Common myeloid progenitor, CD34-positive (primary cell): ENCODE results near the gene DNAJC17.
A peak's percentile ranks its signal among the peaks of the same experiment; 100 is the strongest.

Experiments
- CTCF ChIA-PET: fragments of 350-600 bp; sonication (Branson Sonifier 250); formaldehyde crosslinking; loops from one replicate; lab custom pipeline; 2021; ENCODE audit warnings: antibody characterized with exemption; lab: Charles Lee
- POLR2A ChIA-PET: fragments of 350-600 bp; sonication (Branson Sonifier 250); formaldehyde crosslinking; loops from one replicate; lab custom pipeline; 2021; ENCODE audit warnings: antibody characterized with exemption; lab: Charles Lee
- DNase-seq, 3 donors: peaks; one replicate each; pipeline versions ENCODE4 v3.0.0 to v3.0.0-alpha.2; 2013
- H3K27ac ChIP-seq, 2 experiments: 1 replicate in 1 of 2; 2 replicates in 1 of 2; pipeline ENCODE4 v1.7.0; 2013; ENCODE audit warnings: inconsistent platforms in 2 of 2, low read length in 2 of 2, mild to moderate bottlenecking in 2 of 2, low read depth in 1 of 2, moderate library complexity in 1 of 2; ENCODE audit not compliant: severe bottlenecking in 2 of 2, insufficient read depth in 1 of 2, poor library complexity in 1 of 2
- H3K27me3 ChIP-seq, 5 experiments: replicated peaks in 2 of 5; 1 replicate in 3 of 5; 2 replicates in 2 of 5; pipeline versions ENCODE4 v1.6.1 to v1.7.0; 2013; ENCODE audit warnings: low read length in 4 of 5, mild to moderate bottlenecking in 2 of 5, moderate library complexity in 2 of 5, inconsistent platforms in 1 of 5; ENCODE audit not compliant: insufficient read depth in 5 of 5, control insufficient read depth in 4 of 5
- H3K36me3 ChIP-seq, 4 experiments: 1 replicate in 2 of 4; 2 replicates in 2 of 4; pipeline versions ENCODE4 v1.6.1 to v1.7.0; 2013; ENCODE audit warnings: low read length in 3 of 4, control low read depth in 1 of 4, mild to moderate bottlenecking in 1 of 4; ENCODE audit not compliant: control insufficient read depth in 4 of 4, insufficient read depth in 4 of 4
- H3K4me1 ChIP-seq, 4 experiments: 1 replicate in 3 of 4; 2 replicates in 1 of 4; pipeline versions ENCODE4 v1.6.1 to v1.7.1; 2013; ENCODE audit warnings: low read length in 3 of 4, mild to moderate bottlenecking in 3 of 4, control low read depth in 1 of 4, inconsistent platforms in 1 of 4, moderate library complexity in 1 of 4; ENCODE audit not compliant: control insufficient read depth in 4 of 4, insufficient read depth in 4 of 4; ENCODE audit errors: control extremely low read depth in 1 of 4
- H3K4me3 ChIP-seq, 7 experiments: 1 replicate in 4 of 7; 2 replicates in 3 of 7; pipeline versions ENCODE4 v1.5.1 to v1.7.0; 2013; ENCODE audit warnings: mild to moderate bottlenecking in 7 of 7, low read length in 6 of 7, moderate library complexity in 6 of 7, inconsistent platforms in 2 of 7, low read depth in 2 of 7, control low read depth in 1 of 7; ENCODE audit not compliant: insufficient read depth in 4 of 7, control insufficient read depth in 1 of 7; ENCODE audit errors: extremely low read depth in 1 of 7
- H3K9me3 ChIP-seq, 5 experiments: 1 replicate in 4 of 5; 2 replicates in 1 of 5; pipeline versions ENCODE4 v1.6.1 to v1.7.1; 2013; ENCODE audit warnings: low read length in 4 of 5, mild to moderate bottlenecking in 2 of 5, inconsistent platforms in 1 of 5, low read depth in 1 of 5, moderate library complexity in 1 of 5; ENCODE audit not compliant: control insufficient read depth in 4 of 5, insufficient read depth in 2 of 5; ENCODE audit errors: control extremely low read depth in 1 of 5
- WGBS: methylation state at CpG from one replicate; pipeline ENCODE4 v1.1.5; 2013; ENCODE audit not compliant: insufficient coverage; 5-methylcytosine and 5-hydroxymethylcytosine counted together

DNAJC17 gene

GRCh38 chr15:40766194-40766815 lies 41.0 kb downstream of the DNAJC17 start:
- Histone ChIP-seq H3K36me3 (peaks cover 0 to 31% (median 11%) of the 10 kb centered on the region in 4 experiments), H3K27me3 (no peaks in the 10 kb centered on the region), H3K4me1 (peaks cover 5 to 82% (median 71%) of the 10 kb centered on the region in 4 experiments), H3K9me3 (no peaks in the 10 kb centered on the region), H3K27ac (no peak overlapping the region), H3K4me3 (no peak overlapping the region)
- WGBS = 94% methylated on average over 7 of the region's 7 CpGs
- CTCF ChIA-PET = interaction anchor here (1.4 to 14.6 kb wide), 4 partner anchors 16 to 71 kb away, joined by 4 to 123 read pairs (median 8); partner anchors contain the start of gene RAD51
- POLR2A ChIA-PET = no interaction called here
- DNase-seq = no peak

- peak overlapping the region in 6 of 7 experiments; percentile 30 to 81 (median 69) for H3K4me3 ChIP-seq
- H3K4me1 ChIP-seq = peaks cover 5 to 72% (median 55%) of the 10 kb centered on the region in 4 experiments
Measured at GRCh38 chr15:40764629-40765103, 42.6 kb downstream of the DNAJC17 start.

GRCh38 chr15:40763801-40764628 lies 43.3 kb downstream of the DNAJC17 start, which contains the start of gene GCHFR:
GCHFR (plus strand) TSS chr15:40764068; CDS start chr15:40764181, 113 bp downstream.
- Histone ChIP-seq H3K27ac (peak within 1 kb of the TSS in 1 of 2 experiments; percentile 57), H3K9me3 (no peaks in the 10 kb centered on the region), H3K4me1 (peaks cover 5 to 65% (median 48%) of the 10 kb centered on the region in 4 experiments), H3K27me3 (no peaks in the 10 kb centered on the region), H3K36me3 (peaks cover 0 to 25% (median 10%) of the 10 kb centered on the region in 4 experiments), H3K4me3 (peak within 1 kb of the TSS; percentile 47 to 81 (median 64))
- peak in 2 of 3 donors; percentile 64 to 77 for DNase-seq
- ChIA-PET CTCF (interaction anchor here (1.1 to 14.6 kb wide), 4 partner anchors 13 to 21 kb away, joined by 3 to 123 read pairs (median 8); no protein-coding TSS in a partner anchor), POLR2A (no interaction called here)
- under 1% methylated on average over 66 of the region's 75 CpGs for WGBS

More at GRCh38 chr15:40764629-40765103, 42.6 kb downstream of the DNAJC17 start:
- CTCF ChIA-PET = interaction anchor here (1.5 to 14.6 kb wide), 3 partner anchors 12 to 21 kb away, joined by 6 to 123 read pairs (median 9); no protein-coding TSS in a partner anchor
- POLR2A ChIA-PET = no interaction called here
- no peak for DNase-seq
- H3K27ac ChIP-seq = peak overlapping the region in 1 of 2 experiments; percentile 57
- H3K9me3 ChIP-seq = no peaks in the 10 kb centered on the region
- no peaks in the 10 kb centered on the region for H3K27me3 ChIP-seq
- H3K36me3 ChIP-seq = peaks cover 0 to 25% (median 10%) of the 10 kb centered on the region in 4 experiments
- WGBS = 47% methylated on average over 8 of the region's 8 CpGs

- Histone ChIP-seq H3K4me1 (peaks cover 5 to 57% (median 40%) of the 10 kb centered on the region in 4 experiments), H3K27me3 (no peaks in the 10 kb centered on the region), H3K36me3 (peaks cover 0 to 19% (median 10%) of the 10 kb centered on the region in 4 experiments), H3K9me3 (no peaks in the 10 kb centered on the region), H3K27ac (no peak overlapping the region), H3K4me3 (peak overlapping the region; percentile 47 to 81 (median 64))
- CTCF ChIA-PET = interaction anchor here (1.1 to 14.6 kb wide), 4 partner anchors 12 to 22 kb away, joined by 3 to 123 read pairs (median 8); no protein-coding TSS in a partner anchor
- 32% methylated on average over 16 of the region's 55 CpGs for WGBS
- POLR2A ChIA-PET = no interaction called here
- peak in 2 of 3 donors; percentile 62 to 75 for DNase-seq
Measured at GRCh38 chr15:40762919-40763800, 44.1 kb downstream of the DNAJC17 start.

GRCh38 chr15:40759961-40760360 lies 47.3 kb downstream of the DNAJC17 start:
- CTCF ChIA-PET = interaction anchor here (2.1 to 14.6 kb wide), 2 partner anchors 13 to 25 kb away, joined by 5 to 123 read pairs; no protein-coding TSS in a partner anchor
- WGBS = 95% methylated on average over 5 of the region's 5 CpGs

GRCh38 chr15:40756938-40757337 lies 50.3 kb downstream of the DNAJC17 start:
- CTCF ChIA-PET = interaction anchor here (0.9 to 1.8 kb wide), 6 partner anchors 10 to 189 kb away, joined by 3 to 7 read pairs (median 4); no protein-coding TSS in a partner anchor

More at GRCh38 chr15:40759961-40760360, 47.3 kb downstream of the DNAJC17 start:
- DNase-seq = no peak
- POLR2A ChIA-PET = no interaction called here
- Histone ChIP-seq H3K9me3 (no peaks in the 10 kb centered on the region), H3K4me3 (no peak overlapping the region), H3K36me3 (no peaks in the 10 kb centered on the region), H3K4me1 (peaks cover 5 to 53% (median 39%) of the 10 kb centered on the region in 4 experiments), H3K27ac (no peak overlapping the region), H3K27me3 (no peaks in the 10 kb centered on the region)

More at GRCh38 chr15:40756938-40757337, 50.3 kb downstream of the DNAJC17 start:
- H3K9me3 ChIP-seq = no peaks in the 10 kb centered on the region
- H3K4me3 ChIP-seq = peak overlapping the region in 1 of 7 experiments; percentile 1
- POLR2A ChIA-PET = interaction anchor here (1.2 kb wide), 1 partner anchor 13 kb away, joined by 4 read pairs; the partner anchor contains the start of gene C15orf62
- H3K27me3 ChIP-seq = no peaks in the 10 kb centered on the region
- peaks cover 2 to 9% (median 4%) of the 10 kb centered on the region in 4 experiments for H3K36me3 ChIP-seq
- peak in 2 of 3 donors; percentile 33 to 59 for DNase-seq
- WGBS = 17% methylated on average over 5 of the region's 6 CpGs
- H3K4me1 ChIP-seq = peaks cover 0 to 43% (median 28%) of the 10 kb centered on the region in 4 experiments
- H3K27ac ChIP-seq = peak overlapping the region in 1 of 2 experiments; percentile 14
